PFSK-1 (cell line): ENCODE measurements around the gene NKAIN2.

ENCODE experiments used
- FOXP2 ChIP-seq: optimal IDR thresholded peaks from 2 replicates; pipeline ENCODE3; 2011; ENCODE audit warnings: borderline replicate concordance, control low read depth, inconsistent platforms; ENCODE audit not compliant: insufficient read depth; ENCODE audit errors: extremely low read length, extremely low read depth
- POLR2AphosphoS5 ChIP-seq: IDR thresholded peaks from 2 replicates; pipeline ENCODE4 v1.6.1; 2012; ENCODE audit warnings: low read depth, mild to moderate bottlenecking, control low read depth, low read length, moderate library complexity
- SIN3A ChIP-seq: IDR thresholded peaks from 2 replicates; pipeline ENCODE4 v1.6.1; 2012; ENCODE audit warnings: mild to moderate bottlenecking, low read length, moderate library complexity, borderline replicate concordance; ENCODE audit not compliant: insufficient read depth
- TAF1 ChIP-seq: IDR thresholded peaks from 2 replicates; pipeline ENCODE4 v1.6.1; 2012; ENCODE audit warnings: low read length, control low read depth, borderline replicate concordance; ENCODE audit not compliant: insufficient read depth
- TF ChIP-seq, protein P1 (sequence below), 2 experiments: IDR thresholded peaks; 2 replicates each; pipeline versions ENCODE4 v1.6.1 to v1.8.0; 2011 to 2012; ENCODE audit warnings: low read depth in 2 of 2, low read length in 2 of 2, control low read depth in 1 of 2, inconsistent platforms in 1 of 2, mild to moderate bottlenecking in 1 of 2, moderate library complexity in 1 of 2; ENCODE audit not compliant: insufficient read depth in 1 of 2

NKAIN2 gene

DNA sequence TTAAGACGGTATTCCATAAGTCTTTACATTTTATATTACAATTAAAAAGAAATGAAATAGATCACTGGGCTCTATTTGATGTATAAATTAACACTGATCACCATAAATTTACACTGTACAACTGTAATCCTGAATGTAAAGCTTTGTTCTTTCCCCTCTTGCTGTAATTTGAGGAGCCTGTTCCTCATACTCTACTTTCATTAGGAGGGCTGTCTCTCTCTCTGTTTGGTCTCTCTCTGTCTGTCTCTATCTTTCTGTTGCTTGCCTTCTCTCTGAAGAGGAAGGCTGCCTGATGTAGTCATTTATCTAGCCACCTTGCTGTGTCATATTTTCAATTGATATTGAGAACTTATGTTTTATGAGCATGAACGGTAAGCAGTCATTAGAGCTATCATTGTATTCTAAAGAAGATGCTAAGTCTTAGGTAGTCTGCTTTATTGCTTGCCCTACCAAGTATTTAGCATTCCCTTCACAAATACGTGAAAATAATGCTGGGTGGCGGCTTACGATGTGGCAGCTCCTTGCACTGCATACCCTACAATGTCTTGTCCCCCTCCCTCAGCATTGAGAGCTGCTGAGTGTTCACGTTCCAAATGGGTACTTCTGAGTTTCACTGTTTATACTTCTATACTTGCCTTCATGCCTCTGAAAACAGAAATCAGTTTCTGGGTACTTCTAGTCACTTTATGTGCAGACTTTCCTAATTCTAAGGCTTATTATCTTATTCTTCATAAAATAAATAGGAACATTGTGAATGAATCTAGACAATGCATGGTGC, 205.5 kb downstream of the NKAIN2 start:
- TF ChIP-seq, protein P1, sequence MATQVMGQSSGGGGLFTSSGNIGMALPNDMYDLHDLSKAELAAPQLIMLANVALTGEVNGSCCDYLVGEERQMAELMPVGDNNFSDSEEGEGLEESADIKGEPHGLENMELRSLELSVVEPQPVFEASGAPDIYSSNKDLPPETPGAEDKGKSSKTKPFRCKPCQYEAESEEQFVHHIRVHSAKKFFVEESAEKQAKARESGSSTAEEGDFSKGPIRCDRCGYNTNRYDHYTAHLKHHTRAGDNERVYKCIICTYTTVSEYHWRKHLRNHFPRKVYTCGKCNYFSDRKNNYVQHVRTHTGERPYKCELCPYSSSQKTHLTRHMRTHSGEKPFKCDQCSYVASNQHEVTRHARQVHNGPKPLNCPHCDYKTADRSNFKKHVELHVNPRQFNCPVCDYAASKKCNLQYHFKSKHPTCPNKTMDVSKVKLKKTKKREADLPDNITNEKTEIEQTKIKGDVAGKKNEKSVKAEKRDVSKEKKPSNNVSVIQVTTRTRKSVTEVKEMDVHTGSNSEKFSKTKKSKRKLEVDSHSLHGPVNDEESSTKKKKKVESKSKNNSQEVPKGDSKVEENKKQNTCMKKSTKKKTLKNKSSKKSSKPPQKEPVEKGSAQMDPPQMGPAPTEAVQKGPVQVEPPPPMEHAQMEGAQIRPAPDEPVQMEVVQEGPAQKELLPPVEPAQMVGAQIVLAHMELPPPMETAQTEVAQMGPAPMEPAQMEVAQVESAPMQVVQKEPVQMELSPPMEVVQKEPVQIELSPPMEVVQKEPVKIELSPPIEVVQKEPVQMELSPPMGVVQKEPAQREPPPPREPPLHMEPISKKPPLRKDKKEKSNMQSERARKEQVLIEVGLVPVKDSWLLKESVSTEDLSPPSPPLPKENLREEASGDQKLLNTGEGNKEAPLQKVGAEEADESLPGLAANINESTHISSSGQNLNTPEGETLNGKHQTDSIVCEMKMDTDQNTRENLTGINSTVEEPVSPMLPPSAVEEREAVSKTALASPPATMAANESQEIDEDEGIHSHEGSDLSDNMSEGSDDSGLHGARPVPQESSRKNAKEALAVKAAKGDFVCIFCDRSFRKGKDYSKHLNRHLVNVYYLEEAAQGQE (IDR thresholded peaks at IDR 0.05; ENCODE audit: insufficient read depth in 1 of 2, low read depth in 2 of 2, low read length in 2 of 2): no peak
- TF ChIP-seq SIN3A: no peak
- no peak for TF ChIP-seq TAF1
- no peak for TF ChIP-seq POLR2AphosphoS5
- no peak for TF ChIP-seq FOXP2

DNA sequence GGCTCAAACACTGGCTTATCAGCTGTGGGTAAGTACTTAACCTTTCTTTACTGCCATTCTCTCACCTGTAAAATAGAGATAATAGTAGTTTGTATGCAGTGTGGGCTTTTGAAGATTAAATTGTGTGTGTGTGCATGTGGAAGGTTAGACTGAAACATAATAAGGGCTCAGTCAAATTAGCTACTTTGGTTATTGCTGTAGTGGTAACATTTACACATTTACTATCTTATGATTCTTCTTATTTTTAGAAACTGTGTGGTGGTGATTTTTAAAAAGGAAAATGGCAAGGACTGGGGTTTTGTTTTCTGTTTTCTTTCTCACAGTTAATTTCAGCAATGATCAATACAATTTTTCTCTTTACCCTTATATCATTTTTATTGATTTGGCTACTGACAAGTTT, 206.9 kb downstream of the NKAIN2 start:
- TF ChIP-seq FOXP2 (no peak), TAF1 (no peak), POLR2AphosphoS5 (no peak), SIN3A (no peak)
- TF ChIP-seq, protein P1 (IDR thresholded peaks at IDR 0.05; ENCODE audit: insufficient read depth in 1 of 2, low read depth in 2 of 2, low read length in 2 of 2): no peak

DNA sequence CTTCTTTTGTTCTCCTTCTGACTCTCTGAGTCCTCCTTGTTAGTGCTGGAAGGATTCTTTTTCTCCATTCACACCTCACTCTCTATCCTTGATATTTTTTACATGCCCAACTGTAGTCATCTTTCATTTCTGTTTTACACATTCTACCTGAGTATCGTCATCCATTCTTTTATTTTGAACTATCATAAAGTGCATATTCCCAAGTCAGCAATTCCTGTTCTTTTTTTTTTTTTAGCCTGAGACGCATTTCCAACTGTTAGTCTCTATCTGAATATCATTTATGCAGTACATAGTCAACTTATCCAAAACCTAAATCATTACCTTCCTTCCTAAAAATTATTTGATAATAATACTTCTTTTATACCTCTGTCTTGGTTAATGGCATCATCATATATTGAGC, 207.5 kb downstream of the NKAIN2 start:
- TF ChIP-seq, protein P1 (IDR thresholded peaks at IDR 0.05; ENCODE audit: insufficient read depth in 1 of 2, low read depth in 2 of 2, low read length in 2 of 2): no peak
- TF ChIP-seq POLR2AphosphoS5: no peak
- no peak for TF ChIP-seq TAF1
- no peak for TF ChIP-seq FOXP2
- TF ChIP-seq SIN3A: no peak

DNA sequence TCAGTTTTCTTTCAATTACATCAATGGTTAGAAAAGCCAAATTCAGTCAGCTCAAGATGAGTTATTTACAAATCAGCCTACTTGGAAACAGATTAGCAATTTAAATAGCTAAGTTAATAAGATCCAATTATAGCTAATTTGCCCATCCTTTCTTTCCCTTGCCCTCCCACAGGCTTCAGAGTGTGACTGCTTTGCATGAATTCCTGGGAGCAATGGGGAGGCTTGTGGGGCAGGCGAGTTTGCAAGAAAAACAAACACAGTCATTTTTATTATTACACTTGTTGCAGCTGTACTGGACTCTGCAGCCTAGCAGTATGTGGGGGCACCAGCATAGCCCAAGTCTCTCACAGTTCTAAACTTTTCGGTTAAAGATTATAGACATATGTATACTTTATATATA, 219.0 kb downstream of the NKAIN2 start:
- TF ChIP-seq, protein P1 (IDR thresholded peaks at IDR 0.05; ENCODE audit: insufficient read depth in 1 of 2, low read depth in 2 of 2, low read length in 2 of 2): no peak
- TF ChIP-seq SIN3A: no peak
- no peak for TF ChIP-seq FOXP2
- no peak for TF ChIP-seq TAF1
- TF ChIP-seq POLR2AphosphoS5: no peak
